HepG2 (cell line): ENCODE data around the gene ALS2CL.

ENCODE experiments used
- GABPA ChIP-seq, 2 experiments: IDR thresholded peaks; 2 replicates each; pipeline ENCODE4 v1.6.1; 2011 to 2016; ENCODE audit warnings: low read depth in 2 of 2, low read length in 1 of 2, missing biosample characterization in 1 of 2, missing genetic modification characterization in 1 of 2
- MEF2D ChIP-seq: sonication (generic); formaldehyde crosslinking; IDR thresholded peaks from 2 replicates; pipeline ENCODE4 v1.5.1; 2020; ENCODE audit warnings: mild to moderate bottlenecking, missing genetic modification reagents
- ZFX ChIP-seq: sonication (generic); formaldehyde crosslinking; IDR thresholded peaks from 2 replicates; pipeline ENCODE4 v1.4.0; 2020; ENCODE audit warnings: mild to moderate bottlenecking, low read depth, missing genetic modification reagents, moderate library complexity

- TF ChIP-seq GABPA (IDR thresholded peaks at IDR 0.05; ENCODE audit: low read depth, low read length) (no peak), GABPA (CRISPR knock-in tag; IDR thresholded peaks at IDR 0.05; ENCODE audit: low read depth) (no peak), MEF2D (no peak), ZFX (no peak)
Observed at GRCh38 chr3:46667657-46668056, 25.8 kb downstream of the ALS2CL start.
